WTC11 (cell line): ENCODE data around the gene PIK3C3. TPM values are rescaled to one million over a fixed set of nuclear protein-coding genes. Genes with fewer than 3 reads are reported as not detected.

Source experiments
- ATAC-seq: fragments of 200-7000 bp; cut with Tn5 transposase; 2 replicates; pipeline ENCODE4 v1.10.0; 2021; ENCODE audit warnings: mild to moderate bottlenecking, moderate library complexity
- CTCF ChIA-PET: fragments of 300-600 bp; sonication (Branson Sonifier 250); formaldehyde crosslinking; loops from one replicate; lab custom pipeline; 2021; ENCODE audit warnings: antibody characterized with exemption; lab: Charles Lee
- POLR2A ChIA-PET: fragments of 350-600 bp; sonication (Branson Sonifier 250); formaldehyde crosslinking; loops from one replicate; lab custom pipeline; 2021; ENCODE audit warnings: antibody characterized with exemption; lab: Charles Lee
- DNase-seq: peaks from one replicate; pipeline ENCODE4 v3.0.0; 2021; ENCODE audit warnings: low spot score
- H3K27ac Mint-ChIP-seq: 2 replicates; pipeline ENCODE4 v1.8.0; 2021; ENCODE audit warnings: mixed read lengths
- H3K27me3 Mint-ChIP-seq: 2 replicates; pipeline ENCODE4 v1.8.0; 2021; ENCODE audit warnings: low read depth, mild to moderate bottlenecking, moderate library complexity, mixed read lengths
- H3K36me3 Mint-ChIP-seq: 2 replicates; pipeline ENCODE4 v1.8.0; 2021; ENCODE audit warnings: mixed read lengths
- H3K4me1 Mint-ChIP-seq: 2 replicates; pipeline ENCODE4 v1.8.0; 2022; ENCODE audit warnings: mixed read lengths
- H3K4me3 Mint-ChIP-seq: 2 replicates; pipeline ENCODE4 v1.8.0; 2021; ENCODE audit warnings: mild to moderate bottlenecking, moderate library complexity, mixed read lengths
- H3K9me3 Mint-ChIP-seq: 2 replicates; pipeline ENCODE4 v1.8.0; 2021; ENCODE audit warnings: mixed read lengths
- ATF3 ChIP-seq: sonication (generic); formaldehyde crosslinking; conservative IDR thresholded peaks from 2 replicates; pipeline ENCODE4 v1.8.1; 2022; ENCODE audit warnings: mild to moderate bottlenecking, missing genetic modification reagents
- CDX4 ChIP-seq: fragments of 250-450 bp; sonication (Bioruptor Pico); IDR thresholded peaks from 2 replicates; pipeline ENCODE4 v1.9.0; 2021; ENCODE audit warnings: moderate library complexity, mild to moderate bottlenecking, inconsistent platforms, borderline replicate concordance
- E2F5 ChIP-seq: sonication (generic); formaldehyde crosslinking; IDR thresholded peaks from 2 replicates; pipeline ENCODE4 v1.8.1; 2022; ENCODE audit warnings: mild to moderate bottlenecking, moderate library complexity, missing genetic modification reagents
- EMX1 ChIP-seq: fragments of 250-450 bp; sonication (Bioruptor Pico); IDR thresholded peaks from 2 replicates; pipeline ENCODE4 v1.8.0; 2021; ENCODE audit warnings: mild to moderate bottlenecking
- ESRRA ChIP-seq: sonication (generic); formaldehyde crosslinking; IDR thresholded peaks from 2 replicates; pipeline ENCODE4 v1.8.1; 2022; ENCODE audit warnings: mild to moderate bottlenecking, missing genetic modification reagents, borderline replicate concordance
- JAZF1 ChIP-seq: fragments of 250-450 bp; sonication (Bioruptor Pico); IDR thresholded peaks from 2 replicates; pipeline ENCODE4 v1.9.0; 2021; ENCODE audit warnings: moderate library complexity, mild to moderate bottlenecking, inconsistent platforms
- RORB ChIP-seq: fragments of 250-450 bp; sonication (Bioruptor Pico); IDR thresholded peaks from 2 replicates; pipeline ENCODE4 v1.9.0; 2021; ENCODE audit warnings: mild to moderate bottlenecking
- SMAD3 ChIP-seq: sonication (generic); formaldehyde crosslinking; IDR thresholded peaks from 2 replicates; pipeline ENCODE4 v1.8.0; 2022; ENCODE audit warnings: missing genetic modification reagents, mild to moderate bottlenecking, borderline replicate concordance
- STAT6 ChIP-seq: sonication (generic); formaldehyde crosslinking; conservative IDR thresholded peaks from 2 replicates; pipeline ENCODE4 v1.8.1; 2023; ENCODE audit warnings: mild to moderate bottlenecking, low read depth, missing genetic modification reagents, moderate library complexity
- TEAD1 ChIP-seq: sonication (generic); formaldehyde crosslinking; IDR thresholded peaks from 2 replicates; pipeline ENCODE4 v1.8.0; 2022; ENCODE audit warnings: mild to moderate bottlenecking, missing genetic modification reagents
- ZMAT4 ChIP-seq: fragments of 250-450 bp; sonication (Bioruptor Pico); IDR thresholded peaks from 2 replicates; pipeline ENCODE4 v1.9.0; 2021; ENCODE audit warnings: mild to moderate bottlenecking
- ZNF219 ChIP-seq: sonication (generic); formaldehyde crosslinking; IDR thresholded peaks from 2 replicates; pipeline ENCODE4 v1.8.0; 2023; ENCODE audit warnings: missing genetic modification reagents, mild to moderate bottlenecking, borderline replicate concordance
- total RNA-seq: library from RNA; stranded (reverse); gene quantifications from 3 replicates; pipeline ENCODE4 v1.2.3, GENCODE V29; 2021
- TF ChIP-seq, protein P1 (sequence below): sonication (generic); formaldehyde crosslinking; IDR thresholded peaks from 2 replicates; pipeline ENCODE4 v1.8.1; 2023; ENCODE audit warnings: mild to moderate bottlenecking, missing genetic modification reagents, borderline replicate concordance
- TF ChIP-seq, protein P2 (sequence below): sonication (generic); formaldehyde crosslinking; IDR thresholded peaks from 2 replicates; pipeline ENCODE4 v1.8.1; 2022; ENCODE audit warnings: missing genetic modification reagents, borderline replicate concordance
- TF ChIP-seq, protein P3 (sequence below): sonication (generic); formaldehyde crosslinking; IDR thresholded peaks from 2 replicates; pipeline ENCODE4 v1.8.1; 2023; ENCODE audit warnings: mild to moderate bottlenecking, missing genetic modification reagents
- TF ChIP-seq, protein P4 (sequence below): sonication (generic); formaldehyde crosslinking; IDR thresholded peaks from 2 replicates; pipeline ENCODE4 v1.8.0; 2022; ENCODE audit warnings: mild to moderate bottlenecking, missing genetic modification reagents

The PIK3C3 gene
- total RNA-seq, 1 experiment from 2014 or later, result 40.4 TPM

DNA sequence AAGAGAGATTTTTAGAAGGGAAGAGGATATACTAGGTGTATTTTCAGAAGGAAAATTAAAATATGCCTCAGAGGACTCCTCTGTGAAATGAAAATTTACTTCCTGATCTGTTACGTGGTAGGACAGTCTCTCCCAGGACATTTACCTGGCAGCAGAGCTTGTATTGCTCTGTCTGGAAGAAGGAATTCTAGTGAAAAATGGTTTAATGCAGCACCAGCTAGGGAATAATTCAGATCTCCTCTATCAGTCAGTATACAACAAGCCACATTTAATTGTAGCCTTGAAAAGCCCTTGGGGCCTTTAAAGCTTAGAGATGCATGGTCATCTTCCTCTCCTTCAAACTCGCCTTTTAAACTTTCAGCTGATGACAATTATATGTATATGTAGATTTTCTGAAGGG lies 49.6 kb downstream of the PIK3C3 start:
- no peak overlapping the region for H3K4me3 Mint-ChIP-seq
- ATAC-seq, result no peak
- no peaks in the 10 kb centered on the region for H3K4me1 Mint-ChIP-seq
- H3K27me3 Mint-ChIP-seq, result no peaks in the 10 kb centered on the region
- DNase-seq, result no peak
- POLR2A ChIA-PET, result no interaction called here
- H3K27ac Mint-ChIP-seq, result no peak overlapping the region
- CTCF ChIA-PET, result no interaction called here
- H3K9me3 Mint-ChIP-seq, result no peaks in the 10 kb centered on the region
- peaks cover 37% of the 10 kb centered on the region for H3K36me3 Mint-ChIP-seq
- TF ChIP-seq, protein P1, sequence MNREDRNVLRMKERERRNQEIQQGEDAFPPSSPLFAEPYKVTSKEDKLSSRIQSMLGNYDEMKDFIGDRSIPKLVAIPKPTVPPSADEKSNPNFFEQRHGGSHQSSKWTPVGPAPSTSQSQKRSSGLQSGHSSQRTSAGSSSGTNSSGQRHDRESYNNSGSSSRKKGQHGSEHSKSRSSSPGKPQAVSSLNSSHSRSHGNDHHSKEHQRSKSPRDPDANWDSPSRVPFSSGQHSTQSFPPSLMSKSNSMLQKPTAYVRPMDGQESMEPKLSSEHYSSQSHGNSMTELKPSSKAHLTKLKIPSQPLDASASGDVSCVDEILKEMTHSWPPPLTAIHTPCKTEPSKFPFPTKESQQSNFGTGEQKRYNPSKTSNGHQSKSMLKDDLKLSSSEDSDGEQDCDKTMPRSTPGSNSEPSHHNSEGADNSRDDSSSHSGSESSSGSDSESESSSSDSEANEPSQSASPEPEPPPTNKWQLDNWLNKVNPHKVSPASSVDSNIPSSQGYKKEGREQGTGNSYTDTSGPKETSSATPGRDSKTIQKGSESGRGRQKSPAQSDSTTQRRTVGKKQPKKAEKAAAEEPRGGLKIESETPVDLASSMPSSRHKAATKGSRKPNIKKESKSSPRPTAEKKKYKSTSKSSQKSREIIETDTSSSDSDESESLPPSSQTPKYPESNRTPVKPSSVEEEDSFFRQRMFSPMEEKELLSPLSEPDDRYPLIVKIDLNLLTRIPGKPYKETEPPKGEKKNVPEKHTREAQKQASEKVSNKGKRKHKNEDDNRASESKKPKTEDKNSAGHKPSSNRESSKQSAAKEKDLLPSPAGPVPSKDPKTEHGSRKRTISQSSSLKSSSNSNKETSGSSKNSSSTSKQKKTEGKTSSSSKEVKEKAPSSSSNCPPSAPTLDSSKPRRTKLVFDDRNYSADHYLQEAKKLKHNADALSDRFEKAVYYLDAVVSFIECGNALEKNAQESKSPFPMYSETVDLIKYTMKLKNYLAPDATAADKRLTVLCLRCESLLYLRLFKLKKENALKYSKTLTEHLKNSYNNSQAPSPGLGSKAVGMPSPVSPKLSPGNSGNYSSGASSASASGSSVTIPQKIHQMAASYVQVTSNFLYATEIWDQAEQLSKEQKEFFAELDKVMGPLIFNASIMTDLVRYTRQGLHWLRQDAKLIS, result no peak
- TF ChIP-seq STAT6 (CRISPR knock-in tag) (no peak), TEAD1 (CRISPR knock-in tag) (no peak), JAZF1 (CRISPR knock-in tag) (no peak), ZNF219 (CRISPR knock-in tag) (no peak), E2F5 (CRISPR knock-in tag) (no peak), EMX1 (CRISPR knock-in tag) (no peak), CDX4 (CRISPR knock-in tag) (no peak), RORB (CRISPR knock-in tag) (no peak), ATF3 (CRISPR knock-in tag) (no peak), ZMAT4 (CRISPR knock-in tag) (no peak), ESRRA (CRISPR knock-in tag) (no peak), SMAD3 (no peak)
- TF ChIP-seq, protein P2, sequence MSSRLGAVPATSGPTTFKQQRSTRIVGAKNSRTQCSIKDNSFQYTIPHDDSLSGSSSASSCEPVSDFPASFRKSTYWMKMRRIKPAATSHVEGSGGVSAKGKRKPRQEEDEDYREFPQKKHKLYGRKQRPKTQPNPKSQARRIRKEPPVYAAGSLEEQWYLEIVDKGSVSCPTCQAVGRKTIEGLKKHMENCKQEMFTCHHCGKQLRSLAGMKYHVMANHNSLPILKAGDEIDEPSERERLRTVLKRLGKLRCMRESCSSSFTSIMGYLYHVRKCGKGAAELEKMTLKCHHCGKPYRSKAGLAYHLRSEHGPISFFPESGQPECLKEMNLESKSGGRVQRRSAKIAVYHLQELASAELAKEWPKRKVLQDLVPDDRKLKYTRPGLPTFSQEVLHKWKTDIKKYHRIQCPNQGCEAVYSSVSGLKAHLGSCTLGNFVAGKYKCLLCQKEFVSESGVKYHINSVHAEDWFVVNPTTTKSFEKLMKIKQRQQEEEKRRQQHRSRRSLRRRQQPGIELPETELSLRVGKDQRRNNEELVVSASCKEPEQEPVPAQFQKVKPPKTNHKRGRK, result no peak
- TF ChIP-seq, protein P3, sequence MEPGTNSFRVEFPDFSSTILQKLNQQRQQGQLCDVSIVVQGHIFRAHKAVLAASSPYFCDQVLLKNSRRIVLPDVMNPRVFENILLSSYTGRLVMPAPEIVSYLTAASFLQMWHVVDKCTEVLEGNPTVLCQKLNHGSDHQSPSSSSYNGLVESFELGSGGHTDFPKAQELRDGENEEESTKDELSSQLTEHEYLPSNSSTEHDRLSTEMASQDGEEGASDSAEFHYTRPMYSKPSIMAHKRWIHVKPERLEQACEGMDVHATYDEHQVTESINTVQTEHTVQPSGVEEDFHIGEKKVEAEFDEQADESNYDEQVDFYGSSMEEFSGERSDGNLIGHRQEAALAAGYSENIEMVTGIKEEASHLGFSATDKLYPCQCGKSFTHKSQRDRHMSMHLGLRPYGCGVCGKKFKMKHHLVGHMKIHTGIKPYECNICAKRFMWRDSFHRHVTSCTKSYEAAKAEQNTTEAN (CRISPR knock-in tag), result no peak
- TF ChIP-seq, protein P4, sequence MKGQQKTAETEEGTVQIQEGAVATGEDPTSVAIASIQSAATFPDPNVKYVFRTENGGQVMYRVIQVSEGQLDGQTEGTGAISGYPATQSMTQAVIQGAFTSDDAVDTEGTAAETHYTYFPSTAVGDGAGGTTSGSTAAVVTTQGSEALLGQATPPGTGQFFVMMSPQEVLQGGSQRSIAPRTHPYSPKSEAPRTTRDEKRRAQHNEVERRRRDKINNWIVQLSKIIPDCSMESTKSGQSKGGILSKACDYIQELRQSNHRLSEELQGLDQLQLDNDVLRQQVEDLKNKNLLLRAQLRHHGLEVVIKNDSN (CRISPR knock-in tag), result no peak
- TF ChIP-seq, all 79 proteins: peak for 0
